ENCODE measurements around the gene RUNX2. TPM values are rescaled to one million over a fixed set of nuclear protein-coding genes. Genes with fewer than 3 reads are reported as not detected.
A peak's percentile ranks its signal among the peaks of the same experiment; 100 is the strongest.

RUNX2 gene
- total and polyA plus RNA-seq, 12 donors, result 0.28 to 4.5 (median 1.8) TPM

DNA sequence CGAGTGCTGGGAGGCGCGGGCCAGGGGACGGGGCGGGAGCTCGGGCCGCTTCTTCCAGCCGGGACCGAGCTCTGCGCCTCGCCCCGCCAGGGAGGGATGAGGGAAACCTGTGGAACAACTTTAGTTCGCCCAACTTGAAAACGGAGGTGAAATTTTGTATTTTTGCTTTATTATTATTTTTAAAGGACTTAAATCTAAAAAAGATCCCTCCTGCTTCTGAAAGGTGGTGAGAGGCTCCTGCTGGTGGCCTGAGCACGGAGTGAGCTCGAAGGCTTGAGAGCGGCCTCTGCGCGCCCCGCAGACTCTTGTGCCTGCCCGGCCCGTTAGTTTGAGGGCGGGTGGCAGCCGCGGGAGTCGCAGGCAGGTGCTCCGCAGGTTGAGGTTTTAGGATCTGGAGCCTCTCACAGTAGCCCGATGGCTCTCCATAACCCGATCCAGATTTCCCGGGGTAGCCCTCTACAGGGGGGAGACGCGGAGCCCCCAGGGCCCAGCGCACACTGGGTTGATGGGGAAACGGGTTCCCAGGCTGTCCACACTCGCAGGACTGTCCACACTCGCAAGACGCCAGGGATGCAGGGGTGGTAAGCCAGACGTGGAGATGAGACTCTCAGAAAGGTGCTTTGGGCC, 95.8 kb downstream of the RUNX2 start:
- peak overlapping the region in 2 of 4 donors; percentile 53 to 66 for H3K4me3 ChIP-seq
- DNase-seq, result no peak
- peaks cover 42% of the 10 kb centered on the region for H3K27me3 ChIP-seq
- peaks cover 16 to 28% of the 10 kb centered on the region in 2 donors for H3K4me1 ChIP-seq (replicated peaks in 1 of 2)
- TF ChIP-seq CTCF (IDR thresholded peaks at IDR 0.05) (no peak), POLR2A (IDR thresholded peaks at IDR 0.05) (no peak)
- no peaks in the 10 kb centered on the region for H3K36me3 ChIP-seq (replicated peaks in 1 of 2)
- 22 to 27% (median 24%) methylated on average over 15 to 38 of the region's 38 CpGs for WGBS, 4 donors
- no peaks in the 10 kb centered on the region for H3K9me3 ChIP-seq (replicated peaks in 1 of 3)
- intact Hi-C loops (cut with DNase I), result loop anchor here in 1 of 2 donors (10.0 kb wide), 1 partner anchor 769 kb away; no protein-coding TSS in a partner anchor
- H3K27ac ChIP-seq, result peak overlapping the region in 3 of 5 donors; percentile 41 to 76 (median 67)

- intact Hi-C loops (cut with DNase I), result loop anchor here in 1 of 2 donors (10.0 kb wide), 1 partner anchor 770 kb away; no protein-coding TSS in a partner anchor
- Histone ChIP-seq H3K27me3 (peaks cover 37% of the 10 kb centered on the region), H3K4me3 (peak overlapping the region in 1 of 4 donors; percentile 66), H3K36me3 (replicated peaks in 1 of 2) (no peaks in the 10 kb centered on the region), H3K9me3 (replicated peaks in 1 of 3) (no peaks in the 10 kb centered on the region), H3K4me1 (replicated peaks in 1 of 2) (peaks cover 16 to 28% of the 10 kb centered on the region in 2 donors), H3K27ac (peak overlapping the region in 2 of 5 donors; percentile 67 to 76)
- 50 to 69% (median 58%) methylated on average over 6 of the region's 6 CpGs for WGBS, 4 donors
- TF ChIP-seq CTCF (IDR thresholded peaks at IDR 0.05) (no peak), POLR2A (IDR thresholded peaks at IDR 0.05) (no peak)
- DNase-seq, result no peak
These were observed 96.3 kb downstream of the RUNX2 start for GRCh38 chr6:45424451-45424861.

GRCh38 chr6:45426251-45426650, 98.1 kb downstream of the RUNX2 start:
- TF ChIP-seq CTCF (IDR thresholded peaks at IDR 0.05) (no peak), POLR2A (IDR thresholded peaks at IDR 0.05) (no peak)
- Histone ChIP-seq H3K4me3 (no peak overlapping the region), H3K9me3 (replicated peaks in 1 of 3) (no peaks in the 10 kb centered on the region), H3K36me3 (replicated peaks in 1 of 2) (no peaks in the 10 kb centered on the region), H3K27ac (no peak overlapping the region), H3K4me1 (replicated peaks in 1 of 2) (peaks cover 10 to 18% of the 10 kb centered on the region in 2 donors), H3K27me3 (peaks cover 19% of the 10 kb centered on the region)
- WGBS, 4 donors, result 74 to 83% (median 80%) methylated on average over 4 of the region's 4 CpGs
- intact Hi-C loops (cut with DNase I), result loop anchor here in 1 of 2 donors (10.0 kb wide), 1 partner anchor 771 kb away; no protein-coding TSS in a partner anchor
- no peak for DNase-seq

DNA sequence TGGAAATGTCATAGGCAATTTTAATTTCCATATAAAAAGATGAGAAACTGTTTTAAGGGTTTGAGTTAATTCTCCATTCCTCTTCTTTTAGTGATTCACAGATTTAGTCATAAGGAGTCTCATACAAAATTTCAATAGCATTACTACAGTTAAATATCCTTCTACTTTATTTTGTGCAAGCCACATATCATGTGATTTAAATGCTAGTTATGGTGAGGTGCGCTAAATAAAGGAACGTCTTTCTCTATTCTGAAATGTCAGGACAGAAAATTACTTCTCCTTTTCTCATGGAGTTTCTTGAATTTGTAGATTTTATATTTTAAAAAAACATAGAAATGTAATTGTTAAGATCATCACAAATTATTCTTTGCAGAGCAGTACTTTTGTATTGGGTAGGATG, 99.6 kb downstream of the RUNX2 start:
- Histone ChIP-seq H3K4me1 (replicated peaks in 1 of 2) (peaks cover 5 to 13% of the 10 kb centered on the region in 2 donors), H3K4me3 (no peak overlapping the region), H3K27ac (no peak overlapping the region), H3K36me3 (replicated peaks in 1 of 2) (no peaks in the 10 kb centered on the region), H3K27me3 (peaks cover 19% of the 10 kb centered on the region), H3K9me3 (replicated peaks in 1 of 3) (no peaks in the 10 kb centered on the region)
- intact Hi-C loops (cut with DNase I), result loop anchor here in 1 of 2 donors (10.0 kb wide), 1 partner anchor 773 kb away; no protein-coding TSS in a partner anchor
- WGBS, 4 donors, result 71 to 77% (median 74%) methylated on average over 2 of the region's 2 CpGs
- no peak for TF ChIP-seq POLR2A (IDR thresholded peaks at IDR 0.05)
- TF ChIP-seq CTCF (IDR thresholded peaks at IDR 0.05), result no peak
- no peak for DNase-seq
